Measurements from ENCODE around the gene TSPOAP1. TPM values are rescaled to one million over a fixed set of nuclear protein-coding genes. Genes with fewer than 3 reads are reported as not detected.

The TSPOAP1 gene
- total and polyA plus RNA-seq, 4 experiments from 2014 or later, result 0.80 to 19.1 (median 15.8) TPM; not detected in 1

DNA sequence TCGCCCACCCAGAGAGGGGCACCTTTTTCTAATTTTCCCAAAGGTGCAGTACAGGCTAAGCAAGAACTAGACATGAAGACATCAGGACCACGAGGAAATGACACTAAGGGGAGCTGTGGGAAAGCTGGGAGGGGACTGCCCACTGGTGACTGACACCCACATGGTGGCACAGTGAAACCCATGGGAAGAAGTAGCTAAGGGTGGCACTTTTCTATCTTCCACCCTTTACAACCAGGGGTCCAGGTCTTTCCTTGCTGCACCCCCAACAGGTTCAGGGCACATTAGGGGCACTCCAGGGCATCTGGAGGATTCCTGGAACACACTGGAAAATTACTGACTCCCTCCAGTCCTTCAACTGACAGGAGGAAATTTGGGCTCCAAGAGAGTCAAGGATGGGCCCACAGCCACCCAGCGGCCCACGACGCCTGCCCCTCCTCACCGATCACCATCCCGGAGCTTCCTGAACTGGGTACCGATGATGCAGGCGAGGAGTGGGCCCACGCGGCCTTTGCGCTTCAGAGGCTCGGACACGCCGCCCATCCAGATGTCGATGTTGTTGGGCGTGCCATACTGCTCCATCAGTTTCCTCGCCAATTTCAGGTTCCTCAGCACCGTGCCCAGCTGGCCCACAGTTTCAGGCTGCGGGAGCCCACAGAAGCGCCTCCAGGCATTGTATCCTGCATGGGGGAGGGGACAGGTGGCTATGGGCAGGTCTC is 57.2 kb downstream of the TSPOAP1 start:
- POLR2A ChIA-PET (ENCODE audit: partially characterized antibody), result no interaction called here
- H3K27me3 Mint-ChIP-seq, result peaks cover 4 to 9% of the 10 kb centered on the region in 2 donors
- Histone ChIP-seq H3K27me3 (ENCODE audit: insufficient read depth, low read length) (no peaks in the 10 kb centered on the region), H3K36me3 (ENCODE audit: insufficient read depth, low read length) (no peaks in the 10 kb centered on the region), H3K4me1 (ENCODE audit: insufficient read depth, low read length) (no peaks in the 10 kb centered on the region), H3K9me3 (ENCODE audit: control insufficient read depth in 1 of 2, low read length in 2 of 2) (no peaks in the 10 kb centered on the region), H3K27ac (ENCODE audit: low read depth, low read length) (no peak overlapping the region), H3K4me3 (ENCODE audit: low read length in 2 of 2) (no peak overlapping the region)
- no peaks in the 10 kb centered on the region for H3K9me3 Mint-ChIP-seq
- intact Hi-C loops (cut with micrococcal nuclease), result no loop called here
- H3K4me1 Mint-ChIP-seq, result peaks cover 0 to 1% (median 0%) of the 10 kb centered on the region in 4 donors
- no peaks in the 10 kb centered on the region for H3K36me3 Mint-ChIP-seq
- CTCF ChIA-PET (ENCODE audit: partially characterized antibody), result interaction anchor here (0.6 kb wide), 1 partner anchor 168 kb away, joined by 3 read pairs; no protein-coding TSS in a partner anchor
- H3K4me3 Mint-ChIP-seq, result no peak overlapping the region
- H3K27ac Mint-ChIP-seq, result no peak overlapping the region
- DNase-seq, result no peak

DNA sequence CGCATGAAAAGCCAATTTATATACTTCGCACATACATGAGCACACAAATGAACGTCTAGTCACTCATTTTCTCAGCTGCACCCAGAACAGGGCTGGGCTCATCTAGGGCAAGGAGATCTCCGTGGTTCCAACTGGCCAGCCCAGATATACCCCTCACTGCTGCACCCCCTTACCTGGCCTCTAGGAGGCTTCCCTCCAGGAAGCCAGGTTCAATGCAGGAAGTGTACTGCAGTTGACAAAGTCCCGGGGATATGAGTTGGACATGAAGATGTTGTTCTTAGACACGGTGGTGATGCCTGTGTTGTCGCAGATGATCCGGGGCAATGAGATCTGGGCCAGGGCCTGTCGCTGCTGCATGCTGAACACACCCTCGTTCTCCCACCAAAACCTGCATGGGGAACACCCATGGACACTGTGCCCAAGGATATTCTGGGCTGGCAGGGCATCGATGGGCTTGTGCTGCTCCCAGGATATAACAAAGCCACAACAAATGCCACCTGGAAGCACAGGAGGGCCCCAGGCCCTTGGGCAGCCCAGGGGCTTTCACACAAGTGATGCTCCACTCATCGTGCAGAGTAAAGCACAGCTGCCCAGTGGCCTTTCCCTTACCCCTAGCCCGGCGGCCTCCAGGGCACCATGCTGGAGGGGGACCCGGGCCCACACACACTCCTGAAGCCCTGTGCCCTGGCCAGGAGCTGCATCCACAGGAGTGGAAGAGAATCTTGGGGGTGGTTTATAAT is 57.9 kb downstream of the TSPOAP1 start:
- Mint-ChIP-seq H3K9me3 (no peaks in the 10 kb centered on the region), H3K27me3 (peaks cover 4 to 14% of the 10 kb centered on the region in 2 donors), H3K36me3 (no peaks in the 10 kb centered on the region), H3K27ac (no peak overlapping the region), H3K4me1 (peaks cover 0 to 1% (median 0%) of the 10 kb centered on the region in 4 donors), H3K4me3 (no peak overlapping the region)
- CTCF ChIA-PET (ENCODE audit: partially characterized antibody), result no interaction called here
- Histone ChIP-seq H3K27ac (ENCODE audit: low read depth, low read length) (no peak overlapping the region), H3K36me3 (ENCODE audit: insufficient read depth, low read length) (no peaks in the 10 kb centered on the region), H3K27me3 (ENCODE audit: insufficient read depth, low read length) (no peaks in the 10 kb centered on the region), H3K9me3 (ENCODE audit: control insufficient read depth in 1 of 2, low read length in 2 of 2) (no peaks in the 10 kb centered on the region), H3K4me1 (ENCODE audit: insufficient read depth, low read length) (no peaks in the 10 kb centered on the region), H3K4me3 (ENCODE audit: low read length in 2 of 2) (no peak overlapping the region)
- intact Hi-C loops (cut with micrococcal nuclease), result no loop called here
- no peak for DNase-seq
- POLR2A ChIA-PET (ENCODE audit: partially characterized antibody), result no interaction called here

DNA sequence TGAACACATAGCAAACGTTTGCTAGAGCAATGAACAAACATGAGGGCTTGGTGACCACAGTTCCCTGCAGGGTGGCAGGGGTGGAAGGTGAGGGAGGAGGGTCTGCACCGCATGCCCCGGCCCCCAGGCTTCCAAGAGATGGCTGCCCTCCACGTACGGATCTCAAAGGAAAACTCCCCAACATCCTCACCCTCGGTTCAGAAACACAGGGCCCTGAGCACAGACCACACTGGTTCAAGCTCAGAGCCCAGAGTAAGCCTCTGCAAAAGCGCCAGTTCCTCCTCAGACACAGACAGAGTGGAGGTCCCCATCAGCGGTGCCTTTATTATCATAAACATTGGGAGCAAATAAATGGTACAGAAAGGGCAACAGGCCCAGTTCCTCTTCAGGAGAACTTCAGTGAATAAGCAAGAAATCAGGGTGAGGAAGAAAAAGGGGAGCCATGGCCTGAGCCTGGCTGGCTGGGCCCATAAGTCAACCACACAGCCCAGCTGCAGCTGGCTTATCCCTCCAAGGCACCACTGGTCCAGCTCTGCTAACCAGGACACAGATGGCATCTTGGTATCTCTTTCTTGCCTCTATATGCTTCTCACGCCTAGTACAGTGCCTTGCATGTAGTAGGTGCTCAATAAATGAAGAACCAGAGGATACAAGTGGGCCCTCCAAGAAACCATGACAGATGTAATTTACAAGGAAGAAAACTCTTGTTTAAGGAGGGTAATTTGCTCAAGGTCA is 58.9 kb downstream of the TSPOAP1 start:
- no peak for DNase-seq
- H3K27me3 ChIP-seq (ENCODE audit: insufficient read depth, low read length), result peaks cover 3% of the 10 kb centered on the region
- H3K27me3 Mint-ChIP-seq, result peaks cover 7 to 14% of the 10 kb centered on the region in 2 donors
- peaks cover 0 to 1% (median 0%) of the 10 kb centered on the region in 4 donors for H3K4me1 Mint-ChIP-seq
- ChIA-PET CTCF (ENCODE audit: partially characterized antibody) (no interaction called here), POLR2A (ENCODE audit: partially characterized antibody) (no interaction called here)
- no peak overlapping the region for H3K27ac ChIP-seq (ENCODE audit: low read depth, low read length)
- no peaks in the 10 kb centered on the region for H3K9me3 Mint-ChIP-seq
- intact Hi-C loops (cut with micrococcal nuclease), result no loop called here
- H3K36me3 Mint-ChIP-seq, result no peaks in the 10 kb centered on the region
- no peak overlapping the region for H3K4me3 ChIP-seq (ENCODE audit: low read length in 2 of 2)
- no peaks in the 10 kb centered on the region for H3K36me3 ChIP-seq (ENCODE audit: insufficient read depth, low read length)
- no peak overlapping the region for H3K4me3 Mint-ChIP-seq
- no peaks in the 10 kb centered on the region for H3K4me1 ChIP-seq (ENCODE audit: insufficient read depth, low read length)
- no peak overlapping the region for H3K27ac Mint-ChIP-seq
- H3K9me3 ChIP-seq (ENCODE audit: control insufficient read depth in 1 of 2, low read length in 2 of 2), result no peaks in the 10 kb centered on the region

DNA sequence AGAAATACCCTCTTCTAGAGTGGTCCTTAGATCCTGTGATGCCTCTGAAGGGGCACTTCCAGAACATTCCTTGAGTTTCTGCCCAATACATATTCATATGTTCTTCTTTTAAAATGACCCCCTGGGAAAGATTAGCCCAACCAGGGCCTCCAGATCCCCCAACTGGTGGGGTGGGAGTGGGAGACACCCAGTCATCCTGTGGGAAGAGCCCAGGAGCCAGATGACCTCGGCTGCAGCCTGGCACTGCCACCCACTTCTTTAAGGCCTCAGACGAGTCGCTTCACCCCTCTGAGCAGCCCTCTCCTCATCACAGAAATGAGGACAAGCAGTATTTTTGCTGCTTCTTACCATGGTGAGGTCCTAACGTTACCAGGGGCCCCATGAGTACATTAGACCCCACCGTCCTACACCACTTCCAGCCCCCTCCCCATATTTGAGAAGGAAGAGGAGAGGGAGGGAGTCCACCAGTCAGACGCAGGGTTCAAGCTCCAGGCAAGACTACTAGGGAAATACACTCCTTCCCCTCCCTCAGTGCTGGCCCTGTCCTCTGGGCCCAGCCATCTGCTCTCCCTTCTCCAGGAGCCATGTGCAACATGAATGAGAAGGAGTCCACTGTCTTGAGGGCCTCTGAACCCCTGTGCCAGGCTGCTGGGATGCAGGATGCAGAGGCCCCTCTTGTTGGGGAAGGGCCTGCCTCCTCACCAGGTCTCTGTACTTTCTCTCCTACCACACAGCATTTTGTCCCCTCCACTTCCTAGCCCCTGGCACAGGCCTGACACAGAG is 59.6 kb downstream of the TSPOAP1 start:
- no peaks in the 10 kb centered on the region for H3K36me3 ChIP-seq (ENCODE audit: insufficient read depth, low read length)
- peaks cover 13 to 20% of the 10 kb centered on the region in 2 donors for H3K27me3 Mint-ChIP-seq
- no peak overlapping the region for H3K4me3 ChIP-seq (ENCODE audit: low read length in 2 of 2)
- ChIA-PET CTCF (ENCODE audit: partially characterized antibody) (interaction anchor here (1.4 kb wide), 1 partner anchor 8 kb away, joined by 3 read pairs; no protein-coding TSS in a partner anchor), POLR2A (ENCODE audit: partially characterized antibody) (no interaction called here)
- H3K9me3 Mint-ChIP-seq, result no peaks in the 10 kb centered on the region
- no peak overlapping the region for H3K27ac Mint-ChIP-seq
- no peak overlapping the region for H3K4me3 Mint-ChIP-seq
- peaks cover 10% of the 10 kb centered on the region for H3K27me3 ChIP-seq (ENCODE audit: insufficient read depth, low read length)
- no peaks in the 10 kb centered on the region for H3K9me3 ChIP-seq (ENCODE audit: control insufficient read depth in 1 of 2, low read length in 2 of 2)
- intact Hi-C loops (cut with micrococcal nuclease), result no loop called here
- H3K36me3 Mint-ChIP-seq, result no peaks in the 10 kb centered on the region
- peaks cover 0 to 1% (median 0%) of the 10 kb centered on the region in 4 donors for H3K4me1 Mint-ChIP-seq
- H3K4me1 ChIP-seq (ENCODE audit: insufficient read depth, low read length), result no peaks in the 10 kb centered on the region
- H3K27ac ChIP-seq (ENCODE audit: low read depth, low read length), result no peak overlapping the region
- no peak for DNase-seq

DNA sequence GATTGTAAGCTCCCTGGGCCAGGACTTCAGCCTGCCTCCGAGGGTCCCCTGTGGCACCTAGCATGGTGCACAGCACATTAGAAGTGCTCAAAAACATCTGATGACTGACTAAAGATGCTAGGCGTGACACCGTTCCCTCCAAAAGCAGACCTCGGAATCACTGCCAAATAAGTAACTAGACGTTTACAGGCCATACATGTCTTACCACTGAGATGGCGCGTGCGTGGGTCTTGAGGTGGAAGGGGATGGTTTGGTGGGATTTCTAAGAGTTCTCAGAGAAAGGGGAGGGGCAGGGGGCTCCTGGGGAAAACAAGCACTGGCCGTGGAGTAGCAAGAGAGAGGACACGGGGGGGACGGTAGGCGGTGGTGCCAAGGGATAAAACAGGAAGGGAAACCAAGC is 60.3 kb downstream of the TSPOAP1 start:
- Mint-ChIP-seq H3K27ac (peak overlapping the region in 1 of 7 donors; percentile 42), H3K4me3 (no peak overlapping the region), H3K9me3 (no peaks in the 10 kb centered on the region), H3K4me1 (no peaks in the 10 kb centered on the region), H3K36me3 (no peaks in the 10 kb centered on the region), H3K27me3 (peaks cover 15 to 23% of the 10 kb centered on the region in 2 donors)
- Histone ChIP-seq H3K27ac (ENCODE audit: low read depth, low read length) (no peak overlapping the region), H3K27me3 (ENCODE audit: insufficient read depth, low read length) (peaks cover 15% of the 10 kb centered on the region), H3K4me1 (ENCODE audit: insufficient read depth, low read length) (no peaks in the 10 kb centered on the region), H3K9me3 (ENCODE audit: control insufficient read depth in 1 of 2, low read length in 2 of 2) (no peaks in the 10 kb centered on the region), H3K4me3 (ENCODE audit: low read length in 2 of 2) (no peak overlapping the region), H3K36me3 (ENCODE audit: insufficient read depth, low read length) (no peaks in the 10 kb centered on the region)
- CTCF ChIA-PET (ENCODE audit: partially characterized antibody), result interaction anchor here (1.4 kb wide), 1 partner anchor 9 kb away, joined by 3 read pairs; no protein-coding TSS in a partner anchor
- intact Hi-C loops (cut with micrococcal nuclease), result no loop called here
- POLR2A ChIA-PET (ENCODE audit: partially characterized antibody), result no interaction called here
- no peak for DNase-seq

DNA sequence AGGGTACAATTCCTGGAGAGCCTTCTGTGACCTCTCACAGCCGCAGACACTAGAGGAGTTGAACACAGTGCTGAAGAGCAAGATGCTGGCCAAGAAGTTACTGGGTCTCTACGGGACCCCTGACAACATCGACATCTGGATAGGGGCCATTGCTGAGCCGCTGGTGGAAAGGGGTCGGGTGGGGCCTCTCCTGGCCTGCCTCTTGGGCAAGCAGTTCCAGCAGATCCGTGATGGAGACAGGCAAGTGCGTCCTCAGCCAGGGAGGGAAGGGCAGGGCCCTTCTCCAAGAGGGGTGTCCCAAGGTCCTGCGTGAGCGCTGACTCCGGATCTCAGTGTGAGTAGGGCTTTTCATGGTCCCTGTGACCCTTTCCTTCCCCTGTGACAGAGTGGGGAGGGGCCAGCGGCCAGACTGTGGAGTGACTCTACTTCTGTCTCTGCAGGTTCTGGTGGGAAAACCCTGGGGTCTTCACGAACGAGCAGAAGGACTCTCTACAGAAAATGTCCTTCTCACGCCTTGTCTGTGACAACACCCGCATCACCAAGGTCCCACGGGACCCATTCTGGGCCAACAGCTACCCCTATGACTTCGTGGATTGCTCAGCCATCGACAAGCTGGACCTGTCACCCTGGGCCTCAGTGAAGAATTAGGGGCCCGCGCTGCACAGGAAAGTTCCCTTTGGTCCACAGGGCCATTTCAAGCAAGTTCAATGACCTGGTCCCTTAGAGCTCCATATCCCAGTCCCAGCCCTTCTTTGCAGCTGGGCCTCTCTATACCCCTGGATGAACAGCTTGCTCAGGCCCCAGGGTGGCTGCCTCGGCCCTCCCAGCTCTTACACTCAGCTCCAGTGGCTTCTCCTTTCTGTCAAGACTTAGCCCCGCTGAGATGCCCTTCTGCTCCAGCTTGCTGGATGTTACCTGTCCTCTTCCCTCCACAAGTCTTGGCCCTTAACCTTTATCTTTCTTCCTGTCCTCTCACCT is 61.0 kb downstream of the TSPOAP1 start:
- H3K27ac Mint-ChIP-seq, result peak overlapping the region in 1 of 7 donors; percentile 42
- H3K27me3 Mint-ChIP-seq, result peaks cover 13 to 27% of the 10 kb centered on the region in 2 donors
- no peak for DNase-seq
- Histone ChIP-seq H3K27ac (ENCODE audit: low read depth, low read length) (no peak overlapping the region), H3K27me3 (ENCODE audit: insufficient read depth, low read length) (peaks cover 16% of the 10 kb centered on the region), H3K4me3 (ENCODE audit: low read length in 2 of 2) (no peak overlapping the region), H3K36me3 (ENCODE audit: insufficient read depth, low read length) (no peaks in the 10 kb centered on the region), H3K4me1 (ENCODE audit: insufficient read depth, low read length) (no peaks in the 10 kb centered on the region), H3K9me3 (ENCODE audit: control insufficient read depth in 1 of 2, low read length in 2 of 2) (no peaks in the 10 kb centered on the region)
- intact Hi-C loops (cut with micrococcal nuclease), result no loop called here
- POLR2A ChIA-PET (ENCODE audit: partially characterized antibody), result no interaction called here
- H3K4me1 Mint-ChIP-seq, result no peaks in the 10 kb centered on the region
- CTCF ChIA-PET (ENCODE audit: partially characterized antibody), result interaction anchor here (1.4 kb wide), 1 partner anchor 10 kb away, joined by 3 read pairs; no protein-coding TSS in a partner anchor
- H3K9me3 Mint-ChIP-seq, result no peaks in the 10 kb centered on the region
- no peak overlapping the region for H3K4me3 Mint-ChIP-seq
- no peaks in the 10 kb centered on the region for H3K36me3 Mint-ChIP-seq
